Measurements from ENCODE around the gene APCDD1.

DNA sequence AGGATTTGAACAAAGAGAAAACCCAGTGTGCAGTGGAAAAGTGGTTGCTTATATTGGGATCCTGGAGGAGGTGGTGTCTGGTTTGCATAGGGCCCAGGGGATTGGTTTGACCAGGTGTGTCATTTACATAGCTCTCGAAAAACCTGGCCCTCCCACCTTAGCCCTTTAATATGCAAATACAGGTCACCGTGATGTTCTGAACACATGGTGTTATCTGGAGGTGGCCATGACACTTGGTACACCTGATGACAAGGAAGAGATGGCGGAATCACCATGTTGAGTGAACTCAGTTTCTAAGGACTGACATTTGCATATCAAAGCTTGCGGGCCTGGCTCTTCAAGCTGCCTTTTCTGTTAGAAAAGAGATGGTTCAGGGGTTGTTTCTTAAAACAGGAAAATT, 69.1 kb downstream of the APCDD1 start:
- TF ChIP-seq POLR2A (IDR thresholded peaks at IDR 0.05), result no peak
- no peak for TF ChIP-seq CTCF (IDR thresholded peaks at IDR 0.05)

All from thyroid gland (tissue), 4 donors.